Stimulated activated CD8-positive, alpha-beta memory T cell treated with anti-CD3 and anti-CD28 coated beads, Interleukin-4, amount 100 ng/mL, for 48 hours (primary cell): ENCODE measurements around the gene CAST.

Experiments used
- DNase-seq: peaks from one replicate; pipeline ENCODE4 v3.0.0-alpha.2; 2020

The CAST gene

GRCh38 chr5:96823900-96824380 lies 161.8 kb downstream of the CAST start:
- DNase-seq, result no peak
